ENCODE results near the gene GALNT15. TPM values are rescaled to one million over a fixed set of nuclear protein-coding genes. Genes with fewer than 3 reads are reported as not detected.
A peak's percentile ranks its signal among the peaks of the same experiment; 100 is the strongest.

The GALNT15 gene
- total and polyA plus RNA-seq, 2 of the 4 experiments (the other 2 are of a cell fraction): 12.8 to 19.7 TPM

GRCh38 chr3:16132928-16133327 lies 41.6 kb upstream of the GALNT15 start:
- Histone ChIP-seq H3K4me1 (ENCODE audit: control insufficient read depth, insufficient read depth, low read length) (peaks cover 31% of the 10 kb centered on the region), H3K9me3 (ENCODE audit: control insufficient read depth, insufficient read depth, low read length) (peaks cover 8% of the 10 kb centered on the region), H3K9me1 (ENCODE audit: insufficient read depth, low read length) (peaks cover 4% of the 10 kb centered on the region), H3K14ac (replicated peaks; ENCODE audit: low read depth, low read length) (0 out of 2 replicates have a peak overlapping the region, but pooled peaks have one; percentile 26), H3K79me1 (ENCODE audit: low read depth in 1 of 2, low read length in 2 of 2) (no peaks in the 10 kb centered on the region), H3K27ac (ENCODE audit: insufficient read depth, low read length) (peak overlapping the region; percentile 27; the same call in 1 of the 2 replicates), H4K20me1 (ENCODE audit: insufficient read depth, low read length) (no peaks in the 10 kb centered on the region), H3K18ac (ENCODE audit: low read depth, low read length) (peak overlapping the region; percentile 34), H4K5ac (ENCODE audit: low read depth, low read length) (peak overlapping the region; percentile 38; the same call in 1 of the 2 replicates), H3K23ac (ENCODE audit: low read depth, low read length) (no peak overlapping the region), H3K36me3 (ENCODE audit: control insufficient read depth, insufficient read depth, low read length) (no peaks in the 10 kb centered on the region), H2AK5ac (ENCODE audit: low read depth, low read length) (0 out of 2 replicates have a peak overlapping the region, but pooled peaks have one; percentile 18), H3K4ac (ENCODE audit: low read depth, low read length) (peak overlapping the region; percentile 40; the same call in 1 of the 2 replicates), H3K27me3 (ENCODE audit: control insufficient read depth, insufficient read depth, low read length) (no peaks in the 10 kb centered on the region), H2BK5ac (ENCODE audit: low read depth, low read length, poor library complexity, severe bottlenecking) (no peak overlapping the region), H2BK15ac (ENCODE audit: low read depth, low read length) (peak overlapping the region; percentile 51; the same call in 1 of the 3 replicates), H4K91ac (ENCODE audit: insufficient read depth, low read depth, low read length) (peak overlapping the region; percentile 29; the same call in 1 of the 2 replicates), H2AK9ac (replicated peaks; ENCODE audit: low read depth, low read length, poor library complexity) (no peak overlapping the region), H2BK120ac (ENCODE audit: low read depth, low read length) (0 out of 2 replicates have a peak overlapping the region, but pooled peaks have one; percentile 54), H4K8ac (ENCODE audit: low read depth in 2 of 2, low read length in 2 of 2) (peak overlapping the region; percentile 22 to 23; a peak in 2 of 4 replicates), H3K56ac (ENCODE audit: extremely low read depth, insufficient read depth, low read length) (no peak overlapping the region), H3K4me3 (ENCODE audit: insufficient read depth, low read depth, low read length) (no peak overlapping the region), H3K4me2 (ENCODE audit: low read depth, low read length) (no peak overlapping the region), H3K9ac (ENCODE audit: low read depth, low read length) (no peak overlapping the region), H2AFZ (replicated peaks; ENCODE audit: low read length, poor library complexity) (no peak overlapping the region), H2BK20ac (ENCODE audit: low read depth, low read length) (peak overlapping the region; percentile 78; the same call in 1 of the 2 replicates)
- no peak for TF ChIP-seq FOS (IDR thresholded peaks at IDR 0.05; ENCODE audit: low read depth, low read length)
- TF ChIP-seq RFX5 (IDR thresholded peaks at IDR 0.05; ENCODE audit: low read depth, low read length): no peak
- no peak for TF ChIP-seq NFE2L2 (IDR thresholded peaks at IDR 0.05; ENCODE audit: low read depth, low read length)
- no peak for TF ChIP-seq MAZ (IDR thresholded peaks at IDR 0.05; ENCODE audit: borderline replicate concordance, low read depth, low read length)
- no peak for TF ChIP-seq RCOR1 (IDR thresholded peaks at IDR 0.05; ENCODE audit: insufficient replicate concordance, low read length)
- TF ChIP-seq CEBPB (IDR thresholded peaks at IDR 0.05; ENCODE audit: low read depth, low read length): no peak
- TF ChIP-seq, protein P1, sequence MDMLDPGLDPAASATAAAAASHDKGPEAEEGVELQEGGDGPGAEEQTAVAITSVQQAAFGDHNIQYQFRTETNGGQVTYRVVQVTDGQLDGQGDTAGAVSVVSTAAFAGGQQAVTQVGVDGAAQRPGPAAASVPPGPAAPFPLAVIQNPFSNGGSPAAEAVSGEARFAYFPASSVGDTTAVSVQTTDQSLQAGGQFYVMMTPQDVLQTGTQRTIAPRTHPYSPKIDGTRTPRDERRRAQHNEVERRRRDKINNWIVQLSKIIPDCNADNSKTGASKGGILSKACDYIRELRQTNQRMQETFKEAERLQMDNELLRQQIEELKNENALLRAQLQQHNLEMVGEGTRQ (IDR thresholded peaks at IDR 0.05; ENCODE audit: low read depth, low read length): no peak
- TF ChIP-seq, protein P2, sequence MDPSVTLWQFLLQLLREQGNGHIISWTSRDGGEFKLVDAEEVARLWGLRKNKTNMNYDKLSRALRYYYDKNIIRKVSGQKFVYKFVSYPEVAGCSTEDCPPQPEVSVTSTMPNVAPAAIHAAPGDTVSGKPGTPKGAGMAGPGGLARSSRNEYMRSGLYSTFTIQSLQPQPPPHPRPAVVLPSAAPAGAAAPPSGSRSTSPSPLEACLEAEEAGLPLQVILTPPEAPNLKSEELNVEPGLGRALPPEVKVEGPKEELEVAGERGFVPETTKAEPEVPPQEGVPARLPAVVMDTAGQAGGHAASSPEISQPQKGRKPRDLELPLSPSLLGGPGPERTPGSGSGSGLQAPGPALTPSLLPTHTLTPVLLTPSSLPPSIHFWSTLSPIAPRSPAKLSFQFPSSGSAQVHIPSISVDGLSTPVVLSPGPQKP (IDR thresholded peaks at IDR 0.05; ENCODE audit: borderline replicate concordance, low read depth, low read length): no peak
- no peak for TF ChIP-seq CTCF (conservative IDR thresholded peaks at IDR 0.05; ENCODE audit: low read depth, low read length)
- no peak for TF ChIP-seq MXI1 (IDR thresholded peaks at IDR 0.05; ENCODE audit: borderline replicate concordance, low read depth, low read length)
- TF ChIP-seq MAFK (IDR thresholded peaks at IDR 0.05; ENCODE audit: low read depth, low read length): no peak
- TF ChIP-seq CHD1 (IDR thresholded peaks at IDR 0.05; ENCODE audit: low read depth, low read length): no peak
- no peak for TF ChIP-seq SMC3 (IDR thresholded peaks at IDR 0.05; ENCODE audit: low read depth, low read length)
- no peak for TF ChIP-seq BHLHE40 (IDR thresholded peaks at IDR 0.05; ENCODE audit: low read depth, low read length)
- no peak for TF ChIP-seq POLR2A (IDR thresholded peaks at IDR 0.05; ENCODE audit: low read depth, low read length)
- no peak for TF ChIP-seq RAD21 (IDR thresholded peaks at IDR 0.05; ENCODE audit: low read length)
- dilution Hi-C loops (cut with HindIII; ENCODE audit: low sequenced_read_pairs, unreplicated experiment) (no loop called here), intact Hi-C loops (cut with micrococcal nuclease) (no loop called here), in situ Hi-C loops (cut with MboI; ENCODE audit: low sequenced_read_pairs) (no loop called here)
- no peak for ATAC-seq (ENCODE audit: low read depth)
- no TSS peak for BruUV-seq (replicated peaks)
- WGBS, 2 experiments (ENCODE audit: extremely low coverage in 2 of 2, insufficient read length in 1 of 2): no CpG with 5 or more reads among the region's 3 CpGs
- ChIA-PET POLR2A (ENCODE audit: unreplicated experiment) (no interaction called here), CTCF (interaction anchor here (0.6 kb wide), 1 partner anchor 33 kb away, joined by 5 read pairs; no protein-coding TSS in a partner anchor)
- DNase-seq: peak; percentile 64
